CD4-positive, CD25-positive, alpha-beta regulatory T cell (primary cell): ENCODE results near the gene USP33. TPM values are rescaled to one million over a fixed set of nuclear protein-coding genes. Genes with fewer than 3 reads are reported as not detected.

Experiments
- ATAC-seq, 2 donors: fragments of 150-1000 bp; cut with Tn5 transposase; one replicate each; pipeline ENCODE4 v1.10.0; 2021; ENCODE audit warnings: low read depth in 2 of 2, moderate number of reproducible peaks in 2 of 2, moderate library complexity in 1 of 2
- DNase-seq, 3 donors: peaks; one replicate each; pipeline versions ENCODE4 v3.0.0 to v3.0.0-alpha.2; 2012 to 2022; ENCODE audit warnings: mixed read lengths in 1 of 3
- H3K27ac ChIP-seq: one replicate; pipeline ENCODE4 v1.7.0; 2013; ENCODE audit warnings: mild to moderate bottlenecking, low read length; ENCODE audit not compliant: insufficient read depth, poor library complexity, severe bottlenecking
- H3K27me3 ChIP-seq: one replicate; pipeline ENCODE4 v1.7.0; 2013; ENCODE audit warnings: low read length; ENCODE audit not compliant: control insufficient read depth, insufficient read depth
- H3K36me3 ChIP-seq: one replicate; pipeline ENCODE4 v1.7.0; 2013; ENCODE audit warnings: mild to moderate bottlenecking, low read length, moderate library complexity; ENCODE audit not compliant: control insufficient read depth, insufficient read depth
- H3K4me1 ChIP-seq: 2 replicates; pipeline ENCODE4 v1.7.0; 2013; ENCODE audit warnings: mild to moderate bottlenecking, low read length; ENCODE audit not compliant: insufficient read depth, control insufficient read depth, poor library complexity, severe bottlenecking
- H3K4me3 ChIP-seq: one replicate; pipeline ENCODE4 v1.7.0; 2013; ENCODE audit warnings: low read depth, mild to moderate bottlenecking, low read length, moderate library complexity
- H3K9me3 ChIP-seq, 2 experiments: 1 replicate in 1 of 2; 2 replicates in 1 of 2; pipeline ENCODE4 v1.7.0; 2013; ENCODE audit warnings: low read length in 2 of 2, mild to moderate bottlenecking in 1 of 2, moderate library complexity in 1 of 2; ENCODE audit not compliant: control insufficient read depth in 2 of 2
- H3K27ac Mint-ChIP-seq, 3 donors: one replicate each; pipeline ENCODE4 v1.8.0; 2020 to 2022; ENCODE audit warnings: mild to moderate bottlenecking in 3 of 3, mixed read lengths in 3 of 3, moderate library complexity in 2 of 3
- H3K27me3 Mint-ChIP-seq: one replicate; pipeline ENCODE4 v1.8.0; 2022; ENCODE audit warnings: mild to moderate bottlenecking, mixed read lengths
- H3K36me3 Mint-ChIP-seq: one replicate; pipeline ENCODE4 v1.8.0; 2020; ENCODE audit warnings: mixed read lengths
- H3K4me1 Mint-ChIP-seq, 4 donors: one replicate each; pipeline ENCODE4 v1.8.0; 2020 to 2022; ENCODE audit warnings: mixed read lengths in 4 of 4, mild to moderate bottlenecking in 1 of 4
- H3K4me3 Mint-ChIP-seq, 4 donors: one replicate each; pipeline ENCODE4 v1.8.0; 2020 to 2022; ENCODE audit warnings: mild to moderate bottlenecking in 4 of 4, mixed read lengths in 4 of 4, moderate library complexity in 3 of 4
- H3K9me3 Mint-ChIP-seq, 7 donors: one replicate each; pipeline ENCODE4 v1.8.0; 2020 to 2022; ENCODE audit warnings: mixed read lengths in 7 of 7, mild to moderate bottlenecking in 3 of 7, moderate library complexity in 2 of 7
- polyA plus RNA-seq, 4 donors: library from polyadenylated mRNA; unstranded; fragments of 300-500 nt; fragmentation: Illumina TruSeq; gene quantifications; one replicate each; pipeline ENCODE4 v1.2.3, GENCODE V29; 2021
- total RNA-seq: library from RNA; stranded (reverse); gene quantifications from one replicate; pipeline ENCODE4 v1.2.3, GENCODE V29; 2022

Gene USP33
- total and polyA plus RNA-seq, 5 donors from 2014 or later = 34.0 to 58.7 (median 41.3) TPM

- Mint-ChIP-seq H3K4me3 (peak overlapping the region in 2 of 4 donors; percentile 14 to 21), H3K36me3 (peaks cover 31% of the 10 kb centered on the region)
Measured at GRCh38 chr1:77783141-77783540, 23.5 kb upstream of the USP33 start.

GRCh38 chr1:77781683-77782082 is 22.0 kb upstream of the USP33 start:
- Histone ChIP-seq H3K27ac (no peak overlapping the region), H3K27me3 (no peaks in the 10 kb centered on the region), H3K4me1 (peaks cover 37% of the 10 kb centered on the region), H3K4me3 (peak overlapping the region; percentile 87), H3K9me3 (no peaks in the 10 kb centered on the region), H3K36me3 (peaks cover 19% of the 10 kb centered on the region)
- Mint-ChIP-seq H3K27me3 (no peaks in the 10 kb centered on the region), H3K4me3 (peak overlapping the region in 3 of 4 donors; percentile 79 to 95 (median 90)), H3K27ac (peak overlapping the region in 1 of 3 donors; percentile 52), H3K4me1 (peaks cover 35 to 56% (median 44%) of the 10 kb centered on the region in 4 donors), H3K36me3 (peaks cover 21% of the 10 kb centered on the region), H3K9me3 (peaks cover 0 to 5% (median 0%) of the 10 kb centered on the region in 7 donors)
- ATAC-seq = no peak
- no peak for DNase-seq

More at GRCh38 chr1:77783141-77783540, 23.5 kb upstream of the USP33 start:
- H3K27ac Mint-ChIP-seq = peak overlapping the region in 1 of 3 donors; percentile 52
- no peaks in the 10 kb centered on the region for H3K27me3 Mint-ChIP-seq
- Histone ChIP-seq H3K27ac (peak overlapping the region; percentile 47), H3K4me1 (peaks cover 37% of the 10 kb centered on the region), H3K9me3 (no peaks in the 10 kb centered on the region), H3K27me3 (no peaks in the 10 kb centered on the region), H3K36me3 (peaks cover 25% of the 10 kb centered on the region), H3K4me3 (peak overlapping the region; percentile 43)
- no peak for ATAC-seq
- H3K4me1 Mint-ChIP-seq = peaks cover 35 to 59% (median 45%) of the 10 kb centered on the region in 4 donors
- DNase-seq = no peak
- H3K9me3 Mint-ChIP-seq = peaks cover 0 to 6% (median 0%) of the 10 kb centered on the region in 7 donors

DNA sequence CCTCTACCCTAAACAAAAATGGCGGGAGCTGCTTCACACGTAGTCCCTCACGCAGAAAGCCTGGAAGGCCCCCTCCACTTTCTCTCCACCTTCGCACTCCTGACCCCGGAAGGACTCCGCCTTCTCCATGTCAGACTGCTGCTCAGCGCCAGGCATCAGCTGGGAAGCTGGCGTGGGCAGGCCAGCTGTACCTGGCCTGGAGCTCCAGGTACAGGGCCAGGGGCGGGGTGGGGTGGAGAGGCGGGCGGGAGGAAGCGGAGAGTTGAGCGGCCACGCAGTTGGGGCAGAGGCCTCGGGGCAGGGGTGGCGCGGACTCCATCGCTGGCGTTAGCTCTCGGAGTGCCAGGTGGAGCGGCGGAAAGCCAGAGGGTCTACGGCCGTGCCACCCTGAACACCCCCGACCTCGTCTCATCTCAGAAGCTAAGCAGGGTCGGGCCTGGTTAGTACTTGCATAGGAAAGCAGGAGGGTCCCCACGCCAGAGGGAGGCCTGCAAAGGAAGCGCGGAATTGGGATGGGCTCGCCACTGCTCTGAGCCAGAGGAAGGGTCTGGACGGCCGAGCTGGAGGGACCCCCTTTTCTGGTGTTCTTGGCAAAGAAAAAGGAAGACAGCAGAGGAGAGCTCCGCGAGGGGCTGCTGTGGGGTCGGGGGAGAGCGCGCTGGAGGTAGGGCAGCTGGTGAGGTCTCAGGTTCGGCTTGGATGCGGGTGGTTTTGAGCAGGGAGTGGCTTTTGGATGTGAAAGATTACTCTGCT is 20.1 kb upstream of the USP33 start, which contains the start of gene MIGA1:
Gene MIGA1 (plus strand): TSS at position 121 of the 753 bp plus-strand sequence. CDS start 3,604 bp downstream, outside the sequence.
- H3K27me3 ChIP-seq = no peaks in the 10 kb centered on the region
- peak within 1 kb of the TSS; percentile 76 for H3K27ac ChIP-seq
- Mint-ChIP-seq H3K36me3 (peaks cover 10% of the 10 kb centered on the region), H3K9me3 (peaks cover 0 to 2% (median 0%) of the 10 kb centered on the region in 7 donors), H3K4me3 (peak within 1 kb of the TSS; percentile 90 to 98 (median 96)), H3K4me1 (peaks cover 31 to 56% (median 42%) of the 10 kb centered on the region in 4 donors), H3K27ac (peak within 1 kb of the TSS; percentile 90 to 98 (median 97)), H3K27me3 (no peaks in the 10 kb centered on the region)
- no peaks in the 10 kb centered on the region for H3K9me3 ChIP-seq
- H3K4me1 ChIP-seq = peaks cover 37% of the 10 kb centered on the region
- H3K4me3 ChIP-seq = peak within 1 kb of the TSS; percentile 87
- peak; percentile 93 to 95 for ATAC-seq
- H3K36me3 ChIP-seq = peaks cover 8% of the 10 kb centered on the region
- peak; percentile 84 to 95 (median 87) for DNase-seq

- H3K27ac Mint-ChIP-seq = peak overlapping the region in 1 of 3 donors; percentile 60
Measured at GRCh38 chr1:77776007-77776700, 16.5 kb upstream of the USP33 start.

DNA sequence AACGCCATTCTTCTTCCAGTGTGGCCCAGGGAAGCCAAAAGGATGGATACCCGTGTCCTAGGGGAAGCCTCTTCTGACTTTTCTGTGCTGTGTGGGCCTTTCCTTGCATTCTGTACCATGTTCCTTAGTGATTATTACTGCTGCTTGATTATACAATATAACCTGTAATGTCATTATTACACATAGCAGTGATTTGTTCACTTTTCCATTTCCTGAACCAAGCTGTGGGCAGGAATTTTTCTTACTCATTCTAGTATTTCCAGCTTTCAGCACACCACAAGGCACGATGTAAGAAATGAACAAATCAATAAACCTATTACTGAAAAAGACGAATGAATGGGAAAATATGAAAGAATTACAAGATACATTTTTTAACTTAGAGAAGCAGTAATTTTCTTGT is 8.4 kb upstream of the USP33 start:
- DNase-seq (no peak), ATAC-seq (no peak)
- Mint-ChIP-seq H3K9me3 (no peaks in the 10 kb centered on the region), H3K4me1 (no peaks in the 10 kb centered on the region), H3K36me3 (no peaks in the 10 kb centered on the region), H3K27ac (no peak overlapping the region), H3K27me3 (peaks cover 10% of the 10 kb centered on the region), H3K4me3 (no peak overlapping the region)
- H3K27me3 ChIP-seq = no peaks in the 10 kb centered on the region
- no peaks in the 10 kb centered on the region for H3K36me3 ChIP-seq
- no peaks in the 10 kb centered on the region for H3K4me1 ChIP-seq
- H3K27ac ChIP-seq = no peak overlapping the region
- H3K4me3 ChIP-seq = no peak overlapping the region
- H3K9me3 ChIP-seq = no peaks in the 10 kb centered on the region

More at GRCh38 chr1:77776007-77776700, 16.5 kb upstream of the USP33 start:
- ATAC-seq = no peak
- no peaks in the 10 kb centered on the region for H3K36me3 Mint-ChIP-seq
- no peak overlapping the region for H3K27ac ChIP-seq
- peaks cover 10% of the 10 kb centered on the region for H3K4me1 ChIP-seq
- no peaks in the 10 kb centered on the region for H3K9me3 ChIP-seq
- no peaks in the 10 kb centered on the region for H3K36me3 ChIP-seq
- H3K4me3 Mint-ChIP-seq = peak overlapping the region in 1 of 4 donors; percentile 53
- no peaks in the 10 kb centered on the region for H3K27me3 Mint-ChIP-seq
- H3K9me3 Mint-ChIP-seq = peaks cover 0 to 1% (median 0%) of the 10 kb centered on the region in 7 donors
- no peak for DNase-seq
- H3K27me3 ChIP-seq = no peaks in the 10 kb centered on the region
- H3K4me3 ChIP-seq = no peak overlapping the region
- peaks cover 9 to 23% (median 19%) of the 10 kb centered on the region in 4 donors for H3K4me1 Mint-ChIP-seq

DNA sequence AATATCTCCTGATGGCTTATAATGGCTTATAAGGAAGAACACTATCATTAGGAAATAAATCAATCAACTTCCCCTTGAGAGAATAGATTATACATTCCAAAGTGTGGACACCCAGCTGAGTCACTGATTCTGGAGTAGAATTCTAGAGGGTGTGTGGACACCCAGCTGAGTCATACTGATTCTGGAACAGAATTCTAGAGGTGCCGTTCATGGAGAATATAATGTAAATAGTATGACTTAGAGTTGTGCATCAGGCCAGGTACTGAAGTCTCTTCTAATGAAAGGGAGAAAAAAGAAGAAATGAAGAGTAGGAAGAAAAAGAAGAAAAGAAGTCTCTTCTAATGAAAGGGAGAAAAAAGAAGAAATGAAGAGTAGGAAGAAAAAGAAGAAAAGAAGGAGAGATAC is 2.4 kb upstream of the USP33 start:
- H3K4me3 Mint-ChIP-seq = peak overlapping the region in 2 of 4 donors; percentile 68 to 70
- peaks cover 2% of the 10 kb centered on the region for H3K27me3 ChIP-seq
- H3K27ac Mint-ChIP-seq = no peak overlapping the region
- H3K9me3 ChIP-seq = no peaks in the 10 kb centered on the region
- no peak for ATAC-seq
- no peaks in the 10 kb centered on the region for H3K36me3 Mint-ChIP-seq
- peaks cover 11% of the 10 kb centered on the region for H3K27me3 Mint-ChIP-seq
- H3K4me1 Mint-ChIP-seq = peaks cover 7 to 27% (median 16%) of the 10 kb centered on the region in 4 donors
- H3K4me3 ChIP-seq = no peak overlapping the region
- H3K4me1 ChIP-seq = peaks cover 16% of the 10 kb centered on the region
- no peaks in the 10 kb centered on the region for H3K9me3 Mint-ChIP-seq
- DNase-seq = no peak
- no peak overlapping the region for H3K27ac ChIP-seq
- no peaks in the 10 kb centered on the region for H3K36me3 ChIP-seq

- Histone ChIP-seq H3K27ac (no peak overlapping the region), H3K9me3 (no peaks in the 10 kb centered on the region), H3K36me3 (no peaks in the 10 kb centered on the region), H3K4me1 (peaks cover 45% of the 10 kb centered on the region), H3K27me3 (peaks cover 2% of the 10 kb centered on the region), H3K4me3 (peak overlapping the region; percentile 9)
- DNase-seq (no peak), ATAC-seq (no peak)
- Mint-ChIP-seq H3K4me3 (peak overlapping the region; percentile 93 to 99 (median 95)), H3K36me3 (no peaks in the 10 kb centered on the region), H3K4me1 (peaks cover 25 to 54% (median 43%) of the 10 kb centered on the region in 4 donors), H3K27me3 (peaks cover 5% of the 10 kb centered on the region), H3K9me3 (no peaks in the 10 kb centered on the region), H3K27ac (peak overlapping the region; percentile 28 to 50 (median 49))
Measured at GRCh38 chr1:77757603-77758002, 2.0 kb downstream of the USP33 start.
